NCI-H510A (cell line): Measurements from ENCODE around the gene DAGLB.
"Not testable (repeated sequence)": the region's sequence is repeated elsewhere in the genome, so short reads cannot be mapped to it uniquely, and the experiment has no call there.

ENCODE experiments used
- DNase-seq: peaks from one replicate; lab custom pipeline; 2025; lab: John Stamatoyannopoulos, UW

The DAGLB gene

DNA sequence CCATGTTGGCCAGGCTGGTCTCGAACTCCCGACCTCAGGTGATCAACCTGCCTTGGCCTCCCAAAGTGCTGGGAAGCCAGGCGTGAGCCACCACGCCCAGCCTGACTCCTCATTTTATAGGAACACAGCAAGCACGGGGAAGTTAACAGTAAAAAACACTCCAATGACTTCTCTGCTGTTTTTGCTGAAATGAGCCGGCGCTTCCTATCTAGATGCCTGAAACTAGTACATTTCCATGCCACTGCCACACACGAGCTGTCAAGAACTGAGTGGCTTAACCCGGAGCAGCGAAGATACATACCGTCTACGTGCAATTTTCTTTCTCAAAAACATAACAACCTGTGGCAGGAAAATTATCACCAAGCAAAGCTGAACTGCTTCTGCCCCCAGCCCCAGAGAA lies 16.8 kb downstream of the DAGLB start:
- DNase-seq = no peak

DNA sequence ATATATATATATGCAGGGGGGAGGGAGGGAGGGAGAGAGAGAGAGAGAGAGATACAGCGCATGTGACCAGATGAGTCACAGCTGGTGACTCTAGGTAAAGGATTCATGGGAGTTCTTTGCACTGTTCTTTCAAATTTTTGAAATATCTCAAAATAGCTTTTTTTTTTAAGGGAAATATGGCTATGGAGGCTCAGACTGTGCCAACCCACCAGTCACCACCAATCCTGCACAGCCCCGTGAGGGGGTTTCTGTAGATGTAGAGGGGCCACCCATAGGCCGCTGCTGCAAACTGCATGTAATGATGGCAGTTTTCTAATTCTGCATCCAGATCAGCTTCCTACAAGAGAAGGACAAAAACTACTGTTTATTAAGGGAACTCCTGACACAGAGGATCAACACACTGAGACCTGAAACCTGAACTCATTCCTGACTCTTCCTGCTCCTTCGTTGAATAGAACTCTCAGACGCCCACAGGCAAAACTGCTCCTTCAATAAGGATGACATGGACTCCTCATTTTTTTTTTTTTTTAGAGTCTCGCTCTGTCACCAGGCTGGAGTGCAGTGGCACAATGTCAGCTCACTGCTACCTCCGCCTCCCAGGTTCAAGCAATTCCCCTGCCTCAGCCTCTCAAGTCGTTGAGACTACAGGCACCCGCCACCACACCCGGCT lies 17.3 kb downstream of the DAGLB start:
- DNase-seq = no peak

DNA sequence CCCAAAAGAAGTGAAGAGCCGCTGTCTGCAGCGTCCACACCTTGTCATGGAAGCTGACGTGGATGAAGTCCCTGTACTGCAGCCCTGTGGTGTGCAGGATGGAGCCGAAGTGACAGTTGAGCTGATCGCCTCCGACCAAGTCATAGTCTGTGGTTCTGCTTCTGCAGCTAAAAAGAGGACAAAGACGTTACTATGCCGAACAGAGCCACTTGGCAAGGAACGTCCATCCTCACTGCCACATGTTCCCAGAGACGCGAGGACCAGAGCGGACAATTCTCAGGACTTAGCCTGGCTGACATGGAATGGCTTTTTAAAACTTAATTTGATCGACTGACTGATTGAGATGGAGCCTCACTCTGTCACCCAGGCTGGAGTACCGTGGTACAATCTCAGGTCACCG lies 21.8 kb downstream of the DAGLB start:
- no peak for DNase-seq

DNA sequence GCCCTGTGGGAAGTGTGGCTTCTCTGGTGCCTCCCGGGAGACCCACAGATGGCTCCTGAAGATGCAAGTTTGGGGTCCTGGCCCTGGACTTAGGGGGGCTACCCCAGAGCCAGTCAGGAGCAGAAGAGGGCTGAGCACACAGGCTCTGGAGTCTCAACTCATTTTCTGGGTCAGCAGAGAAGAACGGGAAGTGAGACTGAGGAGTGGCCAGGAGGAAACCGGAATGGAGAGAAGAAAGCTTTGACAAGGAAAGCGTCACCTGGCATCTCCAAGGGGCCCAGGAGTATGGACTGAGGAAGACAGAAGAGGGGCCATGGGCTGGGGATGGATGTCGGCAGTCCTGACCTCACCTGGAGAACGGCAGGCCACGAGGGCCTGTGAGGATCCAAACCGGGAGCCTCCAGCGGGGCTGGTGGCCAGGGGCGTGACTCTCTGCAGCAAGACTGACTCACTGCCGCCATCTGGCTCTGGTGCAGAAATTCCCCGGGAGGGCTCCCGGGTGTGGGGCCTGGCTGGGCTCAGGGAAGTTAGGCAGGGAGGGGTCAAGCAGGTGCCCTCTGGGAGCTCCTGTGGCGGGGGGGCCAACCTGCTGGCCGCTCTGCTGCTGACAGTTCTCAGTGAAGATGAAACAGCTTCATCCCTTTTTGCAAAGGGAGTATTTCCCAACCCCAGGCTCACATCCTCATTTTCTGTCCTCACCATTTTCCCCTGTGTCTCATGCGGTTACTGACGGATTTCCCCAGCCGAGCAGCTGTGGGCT lies 23.6 kb downstream of the DAGLB start:
- no peak for DNase-seq

DNA sequence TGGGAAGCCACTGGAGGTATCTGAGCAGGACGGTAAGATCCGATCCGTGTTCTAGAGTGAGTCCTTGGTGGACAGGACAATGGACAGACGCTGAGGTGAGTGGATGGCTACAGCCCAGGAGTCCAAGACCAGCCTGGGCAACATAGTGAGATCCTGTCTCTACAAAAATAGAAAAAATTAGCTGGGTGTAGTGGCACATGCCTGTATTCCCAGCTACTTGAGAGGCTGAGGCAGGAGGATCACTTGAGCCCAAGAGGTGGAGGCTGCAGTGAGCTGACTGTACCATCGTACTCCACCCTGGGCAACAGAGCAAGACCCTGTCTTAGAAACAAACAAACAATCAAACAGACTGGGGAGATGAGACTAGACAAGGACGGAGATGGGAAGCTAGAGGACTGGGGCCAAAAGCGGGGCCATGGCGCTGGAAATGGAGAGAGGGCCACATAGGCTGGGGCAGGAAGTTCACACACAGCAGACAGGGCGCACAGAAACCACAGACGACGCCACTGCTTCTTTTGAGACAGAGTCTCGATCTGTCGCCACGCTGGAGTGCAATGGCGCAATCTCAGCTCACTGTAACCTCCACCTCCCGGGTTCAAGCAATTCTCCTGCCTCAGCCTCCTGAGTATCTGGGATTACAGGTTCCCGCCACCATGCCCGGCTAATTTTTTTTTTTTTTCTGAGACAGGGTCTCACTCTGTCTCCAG lies 24.7 kb downstream of the DAGLB start:
- DNase-seq = no peak

DNA sequence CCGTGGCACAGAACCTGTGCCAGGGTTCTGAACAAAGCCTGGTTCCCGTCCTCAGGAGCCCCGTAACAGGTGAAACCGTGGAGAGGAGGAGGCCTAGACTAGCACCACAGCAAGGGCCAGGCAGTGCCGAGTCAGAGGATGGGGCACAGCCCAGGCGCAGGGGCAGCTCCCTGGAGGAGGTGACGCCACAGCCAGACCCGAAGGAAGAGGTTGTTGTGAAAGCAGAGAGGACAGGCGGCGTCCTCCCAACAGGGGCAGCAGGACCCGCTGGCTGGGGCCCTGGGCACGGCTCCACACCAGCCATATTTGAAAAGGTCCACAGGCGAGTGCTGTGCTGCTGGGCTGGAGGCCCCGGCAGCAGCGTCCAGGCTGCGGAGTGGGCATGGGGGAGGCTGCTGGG lies 25.7 kb downstream of the DAGLB start:
- DNase-seq = no peak

DNA sequence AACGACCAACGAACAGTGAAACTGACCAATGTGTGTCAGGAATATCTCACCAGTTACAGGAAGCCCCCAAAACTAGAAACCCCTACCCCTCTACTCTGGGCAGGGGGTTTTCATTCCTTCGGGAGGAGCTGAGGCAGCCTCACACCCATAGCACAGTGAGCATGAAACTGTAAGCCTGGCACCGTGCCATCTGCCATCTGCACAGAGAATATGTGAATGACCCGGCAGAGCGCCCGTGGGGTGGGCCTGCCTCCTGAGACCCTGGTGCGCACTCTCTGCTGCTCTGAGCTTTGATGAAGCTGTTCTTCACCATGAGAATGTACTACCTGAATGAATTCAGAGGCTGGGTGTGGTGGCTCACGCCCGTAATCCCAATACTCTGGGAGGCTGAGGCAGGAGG lies 27.1 kb downstream of the DAGLB start:
- DNase-seq = no peak

DNA sequence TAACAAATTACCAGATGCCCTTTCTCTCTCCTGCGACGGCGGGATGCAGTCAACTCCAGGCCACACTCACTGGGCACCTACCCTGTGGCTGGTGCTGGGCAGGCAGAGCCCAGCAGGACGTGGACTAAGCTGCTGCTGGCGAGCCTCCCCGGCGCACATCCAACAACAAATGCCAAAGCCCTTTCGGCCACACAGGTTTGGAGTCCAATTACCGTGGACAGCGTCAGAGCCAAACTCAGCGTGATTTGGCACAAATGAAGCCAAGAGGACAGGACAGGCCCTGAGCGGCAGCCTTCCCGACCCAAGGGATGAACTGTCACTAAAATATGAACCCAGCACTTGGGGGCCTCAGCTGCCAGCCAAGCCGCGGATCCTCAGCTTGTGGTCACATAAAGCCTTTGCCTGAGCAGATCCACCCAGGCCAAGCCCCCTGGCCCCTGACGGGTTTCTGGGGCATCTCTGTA lies 28.4 kb downstream of the DAGLB start:
- no peak for DNase-seq

DNA sequence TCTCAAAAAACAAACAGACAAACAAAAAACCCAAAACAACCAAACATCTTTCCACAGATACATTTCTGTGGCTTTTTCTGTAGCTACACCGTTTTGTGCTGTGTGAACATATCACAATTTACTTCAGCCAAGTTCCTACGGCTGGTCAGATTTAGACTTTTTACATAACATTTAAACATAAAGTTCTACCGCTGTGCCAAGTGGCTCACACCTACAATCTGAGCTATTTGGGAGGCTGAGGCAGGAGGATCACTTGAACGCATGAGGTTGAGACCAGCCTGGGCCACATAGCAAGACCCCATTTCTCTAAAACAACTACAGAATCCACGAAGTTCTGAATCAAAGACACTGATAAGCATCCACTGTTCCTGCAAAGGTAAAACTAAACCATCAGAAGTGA lies 30.3 kb downstream of the DAGLB start:
- no peak for DNase-seq

DNA sequence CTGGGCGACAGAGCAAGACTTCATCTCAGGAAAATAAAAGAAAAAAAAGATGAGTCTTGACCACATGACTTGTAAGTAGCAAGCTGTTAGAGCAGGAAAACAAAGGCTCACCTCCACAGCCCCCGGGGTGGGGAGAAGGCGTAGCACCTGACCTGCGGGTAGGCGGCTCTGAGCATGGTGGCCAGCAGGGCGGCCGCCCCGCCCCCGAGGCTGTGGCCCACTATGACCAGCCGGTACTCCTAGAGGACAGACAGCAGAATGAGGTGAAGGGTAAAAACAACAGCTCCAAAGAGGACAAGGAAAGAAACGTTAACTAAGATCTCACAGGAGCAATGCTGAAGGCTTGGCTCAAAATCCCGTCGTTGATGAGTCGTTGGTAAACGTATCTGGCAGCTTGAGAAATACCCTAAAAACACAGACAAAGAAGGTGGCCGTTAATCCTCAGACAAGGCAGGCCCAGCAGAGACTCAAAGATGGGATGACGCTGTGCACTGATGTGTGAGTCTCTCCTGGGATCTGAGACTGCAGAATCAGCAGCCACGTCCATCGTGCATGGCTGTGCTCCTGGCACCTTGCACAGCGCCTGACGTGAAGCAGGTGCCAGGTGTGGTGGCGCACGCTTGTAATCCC lies 31.1 kb downstream of the DAGLB start:
- DNase-seq = no peak

DNA sequence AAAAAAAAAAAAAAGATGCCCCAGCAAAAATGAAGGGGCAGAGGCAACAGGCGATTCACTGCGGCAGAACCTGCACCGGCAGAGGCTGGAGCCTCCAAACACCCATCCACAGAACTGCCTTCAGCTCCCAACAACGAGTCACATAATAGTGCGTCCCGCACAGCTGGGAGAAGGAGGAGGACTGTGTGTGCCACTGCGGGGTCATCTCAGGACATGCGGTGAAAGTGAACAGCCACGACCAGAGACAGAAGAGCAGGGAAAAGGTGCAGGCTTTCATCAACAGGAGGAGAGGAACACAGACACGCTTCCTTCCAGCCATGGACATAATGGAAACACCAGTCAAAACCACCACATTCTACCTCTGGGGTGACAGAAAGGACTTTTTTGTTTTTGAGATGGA lies 34.1 kb downstream of the DAGLB start:
- no peak for DNase-seq

DNA sequence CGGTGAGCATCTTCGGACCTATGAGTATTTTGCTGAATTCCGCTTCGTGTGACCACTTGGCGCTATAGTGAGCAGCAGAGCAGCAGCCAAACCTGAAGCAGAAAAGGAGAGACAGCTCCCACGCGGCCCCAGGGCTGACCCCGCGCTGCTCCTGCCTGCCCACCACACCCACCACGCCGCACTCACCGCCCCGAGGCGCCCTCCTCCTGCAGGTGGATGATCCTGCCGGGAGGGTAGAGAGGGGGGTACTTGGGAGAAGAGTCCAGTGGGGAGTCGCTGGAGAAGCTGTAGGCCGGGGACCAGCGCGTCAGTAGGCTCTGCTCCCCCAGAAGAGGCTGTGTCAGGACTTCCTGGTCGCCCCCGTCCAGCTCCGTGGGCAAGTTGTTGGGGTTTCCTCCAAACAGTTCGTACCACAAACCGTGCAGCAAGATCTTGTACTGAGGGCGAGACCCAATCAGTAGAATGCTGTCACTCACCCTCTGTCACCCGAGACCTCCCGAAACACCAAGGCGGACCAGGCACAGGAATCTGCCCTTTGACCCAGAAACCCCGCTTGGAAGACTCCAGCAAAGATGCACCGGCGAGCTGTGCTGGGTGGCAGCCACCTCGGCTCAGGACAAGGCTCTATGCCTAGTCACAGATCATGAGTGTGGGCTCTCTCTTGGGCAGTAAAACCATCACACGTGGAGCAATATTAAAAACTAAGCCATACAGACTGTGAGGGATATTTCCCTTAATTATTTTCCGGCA lies 37.6 kb downstream of the DAGLB start:
- no peak for DNase-seq

DNA sequence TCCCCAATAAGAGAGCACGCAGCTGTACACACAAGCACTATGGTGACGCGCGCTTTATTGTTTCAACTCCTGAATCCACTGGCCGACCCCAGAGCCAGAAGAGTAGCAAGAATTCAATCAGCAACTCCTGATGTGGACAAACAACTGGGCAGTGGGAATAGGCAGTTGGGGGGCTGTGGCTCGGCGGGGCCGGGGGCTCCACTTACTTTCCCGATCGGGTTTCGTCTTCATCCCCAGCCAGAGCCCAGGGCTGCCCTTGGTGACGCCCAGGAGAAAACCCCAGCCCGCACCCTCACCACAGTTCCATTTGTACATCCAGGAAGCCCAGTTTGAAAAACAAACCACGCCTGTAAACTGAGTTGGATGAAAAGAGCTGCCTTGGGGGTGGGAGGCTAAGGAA lies 38.7 kb downstream of the DAGLB start:
- DNase-seq = no peak

DNA sequence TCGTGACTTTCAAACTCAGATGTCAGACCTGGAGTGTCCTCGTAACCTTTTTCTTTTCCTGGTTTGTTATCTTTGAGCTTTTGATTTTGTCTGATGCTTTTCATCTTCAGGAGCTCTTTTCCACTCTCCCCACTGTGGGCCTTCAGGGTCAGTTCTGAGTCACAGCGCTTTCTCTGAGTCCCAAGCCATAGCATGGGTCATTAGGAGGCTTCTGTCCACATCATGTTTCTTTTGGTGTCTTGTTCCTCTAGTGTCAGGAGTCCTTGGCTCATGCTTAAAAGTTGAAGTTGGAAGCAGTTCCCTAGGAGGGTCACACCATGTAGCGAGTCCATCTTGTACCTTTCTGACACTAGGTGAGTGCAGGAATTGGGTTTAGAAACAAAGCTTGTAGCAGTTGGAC lies 40.3 kb downstream of the DAGLB start:
- DNase-seq = no peak

DNA sequence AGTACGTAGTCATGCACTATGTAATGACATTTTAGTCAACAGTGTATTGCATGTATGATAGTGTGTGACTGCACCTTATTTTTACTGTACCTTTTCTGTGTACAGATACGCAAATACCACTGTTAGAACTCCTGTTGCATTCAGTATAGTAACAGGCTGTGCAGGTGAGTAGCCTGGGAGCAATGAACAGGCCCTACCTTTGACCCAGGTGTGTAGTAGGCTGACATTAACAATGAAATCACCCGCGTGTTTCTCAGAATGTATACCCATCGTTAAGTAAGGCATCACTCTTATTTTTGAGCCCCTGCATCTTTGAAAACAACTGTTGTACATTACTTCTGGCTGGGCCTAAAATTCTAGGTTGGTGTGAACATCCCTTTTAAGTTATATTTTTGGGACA lies 41.6 kb downstream of the DAGLB start:
- DNase-seq = no peak

DNA sequence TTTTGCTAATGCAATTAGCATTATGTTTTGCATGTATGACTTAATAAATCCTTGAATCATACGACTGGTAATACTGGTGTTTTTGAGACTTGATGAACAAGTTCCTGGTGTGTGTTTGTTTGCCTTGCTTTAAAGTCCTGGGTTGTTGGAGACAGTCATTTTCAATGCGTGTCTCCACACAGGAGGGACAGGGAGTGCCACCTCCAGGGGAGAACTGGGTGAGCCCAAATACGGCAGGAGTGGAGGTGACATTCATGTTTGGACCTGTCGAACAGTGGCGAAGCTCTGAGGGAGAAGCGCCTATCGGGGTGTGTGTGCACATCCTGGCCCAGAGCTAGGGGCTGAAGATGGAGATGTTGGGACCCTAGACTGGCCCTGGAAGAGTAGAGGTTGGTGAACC lies 43.8 kb downstream of the DAGLB start:
- no peak for DNase-seq

DNA sequence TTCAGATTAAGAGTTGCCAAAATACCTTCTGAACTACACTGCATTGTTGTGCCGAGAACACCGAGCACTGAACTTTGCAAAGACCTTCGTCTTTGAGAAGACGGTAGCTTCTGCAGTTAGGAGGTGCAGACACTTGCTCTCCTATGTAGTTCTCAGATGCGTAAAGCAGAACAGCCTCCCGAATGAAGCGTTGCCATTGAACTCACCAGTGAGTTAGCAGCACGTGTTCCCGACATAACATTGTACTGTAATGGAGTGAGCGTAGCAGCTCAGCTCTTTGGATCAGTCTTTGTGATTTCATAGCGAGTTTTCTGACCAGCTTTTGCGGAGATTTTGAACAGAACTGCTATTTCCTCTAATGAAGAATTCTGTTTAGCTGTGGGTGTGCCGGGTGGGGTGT lies 45.0 kb downstream of the DAGLB start:
- no peak for DNase-seq

DNA sequence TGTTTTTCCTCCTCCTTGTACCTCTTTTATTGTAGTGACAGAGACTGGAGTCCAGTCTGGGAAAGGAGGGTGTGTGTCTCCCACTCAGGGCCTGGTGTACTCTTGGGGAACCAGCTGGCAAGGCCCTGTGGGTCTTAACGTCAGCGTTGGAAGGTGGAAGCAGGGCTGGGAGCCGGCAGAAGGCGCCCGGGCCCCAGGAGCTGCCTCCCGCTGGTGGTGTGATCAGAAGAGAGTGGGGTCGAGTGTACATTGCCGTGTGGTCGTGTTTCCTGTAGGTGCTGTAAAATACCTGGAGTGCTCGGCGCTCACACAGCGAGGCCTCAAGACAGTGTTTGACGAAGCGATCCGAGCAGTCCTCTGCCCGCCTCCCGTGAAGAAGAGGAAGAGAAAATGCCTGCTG lies 45.7 kb downstream of the DAGLB start:
- DNase-seq = no peak

DNA sequence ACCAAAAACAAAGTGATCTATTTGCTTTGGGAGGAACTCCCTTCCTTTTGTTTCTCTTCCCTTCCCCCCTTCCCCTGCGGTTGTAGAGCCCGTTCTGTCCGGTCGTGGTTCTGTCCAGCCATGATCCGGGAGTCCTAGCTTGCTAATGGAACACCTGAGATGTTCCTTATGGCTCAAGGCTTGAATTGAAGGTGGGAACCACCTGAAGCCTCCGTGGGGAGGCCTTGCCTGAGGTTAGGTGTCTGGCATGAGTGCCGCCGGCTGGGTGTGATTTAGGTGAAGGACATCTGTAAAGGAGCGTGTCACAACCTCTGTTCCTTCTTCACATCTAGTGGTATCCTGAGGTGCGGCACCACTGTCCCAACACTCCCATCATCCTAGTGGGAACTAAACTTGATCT lies 46.2 kb downstream of the DAGLB start:
- no peak for DNase-seq

DNA sequence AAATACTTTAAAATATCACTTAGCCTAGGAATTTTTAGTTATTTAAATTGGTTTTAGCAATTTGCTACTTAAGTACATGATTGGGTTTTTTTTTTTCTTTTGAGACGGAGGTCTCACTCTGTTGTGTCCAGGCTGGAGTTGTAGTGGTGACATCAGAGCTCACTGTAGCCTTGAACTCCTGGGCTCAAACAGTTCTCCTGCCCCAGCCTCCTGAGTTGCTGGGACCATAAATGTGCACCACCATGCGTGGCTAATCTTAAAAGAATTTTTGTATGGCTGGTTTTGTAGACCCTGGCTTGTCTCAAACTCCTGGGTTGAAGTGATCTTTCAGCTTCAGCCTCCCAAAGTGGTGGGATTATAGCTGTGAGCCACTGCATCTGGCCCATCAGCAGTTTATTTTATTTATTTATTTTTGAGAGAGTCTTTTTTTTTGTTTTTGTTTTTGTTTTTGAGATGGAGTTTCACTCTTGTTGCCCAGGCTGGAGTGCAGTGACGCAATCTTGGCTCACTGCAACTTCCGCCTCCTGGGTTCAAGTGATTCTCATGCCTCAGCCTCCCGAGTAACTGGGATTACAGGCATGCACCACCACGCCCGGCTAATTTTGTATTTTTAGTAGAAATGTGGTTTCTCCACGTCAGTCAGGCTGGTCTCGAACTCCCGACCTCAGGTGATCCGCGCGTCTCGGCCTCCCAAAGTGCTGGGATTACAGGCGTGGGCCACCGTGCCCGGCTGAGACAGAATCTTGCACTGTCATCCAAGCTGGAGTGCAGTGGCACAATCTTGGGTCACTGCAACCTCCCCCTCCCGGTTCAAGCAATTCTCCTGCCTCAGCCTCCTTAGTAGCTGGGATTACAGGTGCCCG lies 47.3 kb downstream of the DAGLB start:
- not testable (repeated sequence) for DNase-seq

DNA sequence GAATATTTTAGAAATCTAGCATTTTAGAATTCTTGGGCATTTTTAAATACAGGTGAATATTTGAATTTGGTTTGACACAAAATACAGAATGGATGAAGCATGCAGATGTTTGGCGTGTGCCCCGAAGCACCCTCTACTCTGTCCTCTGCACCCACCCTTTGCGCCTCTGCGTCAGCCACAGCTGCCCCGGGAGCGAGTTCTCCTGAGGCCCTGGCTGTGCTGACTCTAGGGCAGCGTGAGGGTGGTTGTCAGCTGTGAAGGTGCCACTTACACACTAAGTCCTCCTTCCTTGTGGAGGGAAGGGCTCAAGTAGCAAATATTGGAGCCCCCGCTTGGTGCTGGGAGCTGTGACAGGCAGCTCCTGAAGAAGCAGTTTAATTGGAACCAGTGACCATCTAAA lies 48.4 kb downstream of the DAGLB start:
- DNase-seq = no peak
